ENCODE results near the gene AIG1.
A peak's percentile ranks its signal among the peaks of the same experiment; 100 is the strongest.

AIG1 gene

GRCh38 chr6:143333081-143333480 is 272.4 kb downstream of the AIG1 start:
- peak overlapping the region; percentile 73 for H3K27ac Mint-ChIP-seq
- no peaks in the 10 kb centered on the region for H3K9me3 Mint-ChIP-seq
- no peaks in the 10 kb centered on the region for H3K27me3 Mint-ChIP-seq (ENCODE audit: low read depth, poor library complexity)
- H3K4me1 Mint-ChIP-seq: no peaks in the 10 kb centered on the region
- TF ChIP-seq CTCF (IDR thresholded peaks at IDR 0.05): no peak
- no peak overlapping the region for H3K4me3 Mint-ChIP-seq
- H3K36me3 Mint-ChIP-seq (ENCODE audit: low read depth): peaks cover 5% of the 10 kb centered on the region
- no peak for DNase-seq

GRCh38 chr6:143333749-143334520 is 273.2 kb downstream of the AIG1 start:
- no peaks in the 10 kb centered on the region for H3K9me3 Mint-ChIP-seq
- no peaks in the 10 kb centered on the region for H3K27me3 Mint-ChIP-seq (ENCODE audit: low read depth, poor library complexity)
- peaks cover 9% of the 10 kb centered on the region for H3K36me3 Mint-ChIP-seq (ENCODE audit: low read depth)
- no peak overlapping the region for H3K27ac Mint-ChIP-seq
- no peak for DNase-seq
- no peak for TF ChIP-seq CTCF (IDR thresholded peaks at IDR 0.05)
- no peak overlapping the region for H3K4me3 Mint-ChIP-seq
- no peaks in the 10 kb centered on the region for H3K4me1 Mint-ChIP-seq

GRCh38 chr6:143335865-143336264 is 275.2 kb downstream of the AIG1 start:
- no peaks in the 10 kb centered on the region for H3K4me1 Mint-ChIP-seq
- no peaks in the 10 kb centered on the region for H3K9me3 Mint-ChIP-seq
- H3K27ac Mint-ChIP-seq: no peak overlapping the region
- H3K4me3 Mint-ChIP-seq: no peak overlapping the region
- DNase-seq: no peak
- no peak for TF ChIP-seq CTCF (IDR thresholded peaks at IDR 0.05)
- H3K27me3 Mint-ChIP-seq (ENCODE audit: low read depth, poor library complexity): no peaks in the 10 kb centered on the region
- H3K36me3 Mint-ChIP-seq (ENCODE audit: low read depth): peaks cover 11% of the 10 kb centered on the region

GRCh38 chr6:143336446-143337152 is 275.9 kb downstream of the AIG1 start:
- DNase-seq: no peak
- Mint-ChIP-seq H3K27me3 (ENCODE audit: low read depth, poor library complexity) (no peaks in the 10 kb centered on the region), H3K9me3 (no peaks in the 10 kb centered on the region), H3K36me3 (ENCODE audit: low read depth) (peaks cover 18% of the 10 kb centered on the region), H3K4me1 (no peaks in the 10 kb centered on the region), H3K4me3 (no peak overlapping the region), H3K27ac (no peak overlapping the region)
- TF ChIP-seq CTCF (IDR thresholded peaks at IDR 0.05): no peak

GRCh38 chr6:143337201-143337949 is 276.7 kb downstream of the AIG1 start:
- TF ChIP-seq CTCF (IDR thresholded peaks at IDR 0.05): peak; percentile 39
- Mint-ChIP-seq H3K9me3 (no peaks in the 10 kb centered on the region), H3K4me1 (no peaks in the 10 kb centered on the region), H3K27ac (no peak overlapping the region), H3K4me3 (no peak overlapping the region), H3K27me3 (ENCODE audit: low read depth, poor library complexity) (no peaks in the 10 kb centered on the region), H3K36me3 (ENCODE audit: low read depth) (peaks cover 18% of the 10 kb centered on the region)
- DNase-seq: peak; percentile 61

All from nephron progenitor cell (in vitro differentiated cells).